PFSK-1 (cell line): ENCODE data around the gene OR6C3. TPM values are rescaled to one million over a fixed set of nuclear protein-coding genes. Genes with fewer than 3 reads are reported as not detected.

Source experiments
- FOXP2 ChIP-seq: optimal IDR thresholded peaks from 2 replicates; pipeline ENCODE3; 2011; ENCODE audit warnings: borderline replicate concordance, control low read depth, inconsistent platforms; ENCODE audit not compliant: insufficient read depth; ENCODE audit errors: extremely low read length, extremely low read depth
- POLR2AphosphoS5 ChIP-seq: IDR thresholded peaks from 2 replicates; pipeline ENCODE4 v1.6.1; 2012; ENCODE audit warnings: low read depth, mild to moderate bottlenecking, control low read depth, low read length, moderate library complexity
- REST ChIP-seq, 2 experiments: IDR thresholded peaks; 2 replicates each; pipeline versions ENCODE4 v1.6.1 to v1.8.0; 2011 to 2012; ENCODE audit warnings: low read depth in 2 of 2, low read length in 2 of 2, control low read depth in 1 of 2, inconsistent platforms in 1 of 2, mild to moderate bottlenecking in 1 of 2, moderate library complexity in 1 of 2; ENCODE audit not compliant: insufficient read depth in 1 of 2
- SIN3A ChIP-seq: IDR thresholded peaks from 2 replicates; pipeline ENCODE4 v1.6.1; 2012; ENCODE audit warnings: mild to moderate bottlenecking, low read length, moderate library complexity, borderline replicate concordance; ENCODE audit not compliant: insufficient read depth
- TAF1 ChIP-seq: IDR thresholded peaks from 2 replicates; pipeline ENCODE4 v1.6.1; 2012; ENCODE audit warnings: low read length, control low read depth, borderline replicate concordance; ENCODE audit not compliant: insufficient read depth
- polyA plus RNA-seq: library from polyadenylated mRNA; unstranded; fragments of >200 nt; gene quantifications from one replicate; pipeline ENCODE4 v1.2.1, GENCODE V29; 2012; ENCODE audit warnings: low read depth, missing spikeins; ENCODE audit not compliant: insufficient read length

Gene OR6C3
- not detected for polyA plus RNA-seq

- TF ChIP-seq POLR2AphosphoS5: no peak
- TF ChIP-seq TAF1: no peak
- no peak for TF ChIP-seq FOXP2
- TF ChIP-seq SIN3A: no peak
- no peak for TF ChIP-seq REST (IDR thresholded peaks at IDR 0.05; ENCODE audit: insufficient read depth in 1 of 2, low read depth in 2 of 2, low read length in 2 of 2)
Measured at GRCh38 chr12:55330446-55330845, at the start of gene OR6C3. OR6C3 (plus strand) TSS chr12:55330746; CDS start chr12:55331701, 955 bp downstream.

GRCh38 chr12:55280991-55281390, 49.6 kb upstream of the OR6C3 start:
- no peak for TF ChIP-seq SIN3A
- TF ChIP-seq REST (IDR thresholded peaks at IDR 0.05; ENCODE audit: insufficient read depth in 1 of 2, low read depth in 2 of 2, low read length in 2 of 2): no peak
- TF ChIP-seq FOXP2: no peak
- no peak for TF ChIP-seq TAF1
- no peak for TF ChIP-seq POLR2AphosphoS5

DNA sequence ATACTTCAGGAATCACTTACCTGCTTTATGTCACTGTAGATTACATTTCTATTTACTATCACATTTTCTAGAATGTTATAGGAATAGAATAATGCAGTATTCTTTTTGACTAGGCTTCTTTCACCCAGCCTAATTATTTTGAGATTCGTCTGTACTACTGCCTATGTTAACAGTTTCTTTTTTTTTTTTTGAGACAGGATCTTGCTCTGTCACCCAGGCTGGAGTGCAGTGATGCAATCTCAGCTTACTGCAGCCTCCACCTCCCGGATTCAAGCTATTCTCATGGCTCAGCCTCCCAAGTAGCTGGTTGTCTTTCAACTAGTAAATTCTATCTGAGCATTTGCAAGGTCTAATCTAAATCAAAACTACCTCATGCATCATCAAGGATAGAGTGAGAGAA, 40.5 kb upstream of the OR6C3 start:
- TF ChIP-seq REST (IDR thresholded peaks at IDR 0.05; ENCODE audit: insufficient read depth in 1 of 2, low read depth in 2 of 2, low read length in 2 of 2) (no peak), FOXP2 (no peak), POLR2AphosphoS5 (no peak), SIN3A (no peak), TAF1 (no peak)

DNA sequence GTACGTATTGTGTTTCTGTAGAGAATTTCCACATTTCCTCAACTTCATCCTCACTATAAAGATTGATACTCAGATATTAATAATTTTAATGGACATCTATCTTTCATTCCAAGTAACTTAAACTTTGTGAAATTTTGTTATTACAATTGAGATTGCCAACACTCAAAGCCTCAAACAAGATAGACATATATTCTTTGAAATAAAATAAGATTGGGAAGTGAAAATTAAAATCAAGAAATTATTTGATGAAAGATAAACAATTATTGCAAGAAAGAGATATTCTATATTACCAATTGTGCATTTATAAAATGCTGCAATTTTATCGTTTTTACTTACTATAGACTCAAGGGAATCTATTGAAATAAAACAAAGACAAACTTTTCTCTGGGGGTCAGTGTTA, 34.1 kb upstream of the OR6C3 start, which contains the start of gene OR6C6:
Gene OR6C6 (minus strand): TSS at position 101 of the 400 bp plus-strand sequence. CDS start 1,337 bp downstream, outside the sequence.
- TF ChIP-seq POLR2AphosphoS5 (no peak), SIN3A (no peak), TAF1 (no peak), FOXP2 (no peak), REST (IDR thresholded peaks at IDR 0.05; ENCODE audit: insufficient read depth in 1 of 2, low read depth in 2 of 2, low read length in 2 of 2) (no peak)
